ENCODE data around the gene NTM. TPM values are rescaled to one million over a fixed set of nuclear protein-coding genes. Genes with fewer than 3 reads are reported as not detected.

NTM gene
- total RNA-seq, 2 donors from 2014 or later, result not detected

GRCh38 chr11:131389582-131389981 lies 19.2 kb downstream of the NTM start:
- Mint-ChIP-seq H3K9me3 (peaks cover 7% of the 10 kb centered on the region), H3K4me1 (no peaks in the 10 kb centered on the region), H3K27me3 (no peaks in the 10 kb centered on the region), H3K36me3 (ENCODE audit: low read depth) (no peaks in the 10 kb centered on the region), H3K4me3 (no peak overlapping the region), H3K27ac (no peak overlapping the region)
- ATAC-seq (replicated peaks), result no peak

GRCh38 chr11:131391176-131391575 lies 20.8 kb downstream of the NTM start:
- H3K27me3 Mint-ChIP-seq, result no peaks in the 10 kb centered on the region
- no peak for ATAC-seq (replicated peaks)
- no peak overlapping the region for H3K27ac Mint-ChIP-seq
- H3K36me3 Mint-ChIP-seq (ENCODE audit: low read depth), result no peaks in the 10 kb centered on the region
- no peaks in the 10 kb centered on the region for H3K4me1 Mint-ChIP-seq
- H3K9me3 Mint-ChIP-seq, result peaks cover 7% of the 10 kb centered on the region
- H3K4me3 Mint-ChIP-seq, result no peak overlapping the region

GRCh38 chr11:131392528-131393255 lies 22.3 kb downstream of the NTM start:
- H3K9me3 Mint-ChIP-seq, result peaks cover 7% of the 10 kb centered on the region
- no peaks in the 10 kb centered on the region for H3K36me3 Mint-ChIP-seq (ENCODE audit: low read depth)
- H3K27ac Mint-ChIP-seq, result no peak overlapping the region
- H3K27me3 Mint-ChIP-seq, result no peaks in the 10 kb centered on the region
- no peaks in the 10 kb centered on the region for H3K4me1 Mint-ChIP-seq
- ATAC-seq (replicated peaks), result no peak
- no peak overlapping the region for H3K4me3 Mint-ChIP-seq

GRCh38 chr11:131393691-131394090 lies 23.3 kb downstream of the NTM start:
- Mint-ChIP-seq H3K4me1 (no peaks in the 10 kb centered on the region), H3K36me3 (ENCODE audit: low read depth) (no peaks in the 10 kb centered on the region), H3K27me3 (no peaks in the 10 kb centered on the region), H3K4me3 (no peak overlapping the region), H3K27ac (no peak overlapping the region), H3K9me3 (peaks cover 7% of the 10 kb centered on the region)
- no peak for ATAC-seq (replicated peaks)

- H3K36me3 Mint-ChIP-seq (ENCODE audit: low read depth), result no peaks in the 10 kb centered on the region
- H3K27ac Mint-ChIP-seq, result no peak overlapping the region
- no peak overlapping the region for H3K4me3 Mint-ChIP-seq
- H3K4me1 Mint-ChIP-seq, result no peaks in the 10 kb centered on the region
- no peaks in the 10 kb centered on the region for H3K9me3 Mint-ChIP-seq
- no peaks in the 10 kb centered on the region for H3K27me3 Mint-ChIP-seq
- no peak for ATAC-seq (replicated peaks)
These were observed 27.3 kb downstream of the NTM start for GRCh38 chr11:131397675-131398074.

- H3K36me3 Mint-ChIP-seq (ENCODE audit: low read depth), result no peaks in the 10 kb centered on the region
These were observed 31.6 kb downstream of the NTM start for GRCh38 chr11:131402040-131402439.

GRCh38 chr11:131404010-131404409 lies 33.6 kb downstream of the NTM start:
- Mint-ChIP-seq H3K27me3 (no peaks in the 10 kb centered on the region), H3K36me3 (ENCODE audit: low read depth) (no peaks in the 10 kb centered on the region), H3K4me3 (no peak overlapping the region), H3K27ac (no peak overlapping the region), H3K4me1 (no peaks in the 10 kb centered on the region), H3K9me3 (no peaks in the 10 kb centered on the region)
- ATAC-seq (replicated peaks), result no peak

More at GRCh38 chr11:131402040-131402439, 31.6 kb downstream of the NTM start:
- ATAC-seq (replicated peaks), result no peak
- Mint-ChIP-seq H3K27ac (no peak overlapping the region), H3K27me3 (no peaks in the 10 kb centered on the region), H3K4me1 (no peaks in the 10 kb centered on the region), H3K4me3 (no peak overlapping the region), H3K9me3 (no peaks in the 10 kb centered on the region)

- Mint-ChIP-seq H3K4me1 (no peaks in the 10 kb centered on the region), H3K27ac (no peak overlapping the region), H3K36me3 (ENCODE audit: low read depth) (no peaks in the 10 kb centered on the region), H3K27me3 (peaks cover 5% of the 10 kb centered on the region), H3K4me3 (no peak overlapping the region), H3K9me3 (no peaks in the 10 kb centered on the region)
- no peak for ATAC-seq (replicated peaks)
These were observed 37.7 kb downstream of the NTM start for GRCh38 chr11:131408025-131408640.

- Mint-ChIP-seq H3K27ac (no peak overlapping the region), H3K36me3 (ENCODE audit: low read depth) (no peaks in the 10 kb centered on the region), H3K4me1 (no peaks in the 10 kb centered on the region), H3K9me3 (no peaks in the 10 kb centered on the region), H3K27me3 (peaks cover 5% of the 10 kb centered on the region), H3K4me3 (no peak overlapping the region)
- no peak for ATAC-seq (replicated peaks)
These were observed 38.9 kb downstream of the NTM start for GRCh38 chr11:131409345-131409744.

- Mint-ChIP-seq H3K27me3 (peaks cover 5% of the 10 kb centered on the region), H3K4me3 (no peak overlapping the region), H3K9me3 (peaks cover 3% of the 10 kb centered on the region), H3K4me1 (no peaks in the 10 kb centered on the region), H3K36me3 (ENCODE audit: low read depth) (no peaks in the 10 kb centered on the region), H3K27ac (no peak overlapping the region)
- ATAC-seq (replicated peaks), result no peak
These were observed 41.2 kb downstream of the NTM start for GRCh38 chr11:131411636-131412035.

- H3K27ac Mint-ChIP-seq, result no peak overlapping the region
- no peak for ATAC-seq (replicated peaks)
- H3K4me1 Mint-ChIP-seq, result no peaks in the 10 kb centered on the region
- peaks cover 5% of the 10 kb centered on the region for H3K27me3 Mint-ChIP-seq
- H3K36me3 Mint-ChIP-seq (ENCODE audit: low read depth), result no peaks in the 10 kb centered on the region
- no peak overlapping the region for H3K4me3 Mint-ChIP-seq
- peaks cover 3% of the 10 kb centered on the region for H3K9me3 Mint-ChIP-seq
These were observed 41.6 kb downstream of the NTM start for GRCh38 chr11:131412061-131412460.

- no peaks in the 10 kb centered on the region for H3K36me3 Mint-ChIP-seq (ENCODE audit: low read depth)
- no peak overlapping the region for H3K4me3 Mint-ChIP-seq
- H3K9me3 Mint-ChIP-seq, result peaks cover 3% of the 10 kb centered on the region
- H3K4me1 Mint-ChIP-seq, result no peaks in the 10 kb centered on the region
- no peak overlapping the region for H3K27ac Mint-ChIP-seq
- H3K27me3 Mint-ChIP-seq, result peaks cover 5% of the 10 kb centered on the region
- ATAC-seq (replicated peaks), result no peak
These were observed 42.8 kb downstream of the NTM start for GRCh38 chr11:131413217-131413616.

GRCh38 chr11:131418189-131418588 lies 47.8 kb downstream of the NTM start:
- H3K9me3 Mint-ChIP-seq, result peaks cover 6% of the 10 kb centered on the region
- H3K4me1 Mint-ChIP-seq, result no peaks in the 10 kb centered on the region
- no peak for ATAC-seq (replicated peaks)
- H3K36me3 Mint-ChIP-seq (ENCODE audit: low read depth), result no peaks in the 10 kb centered on the region
- H3K27me3 Mint-ChIP-seq, result peaks cover 3% of the 10 kb centered on the region
- no peak overlapping the region for H3K27ac Mint-ChIP-seq
- H3K4me3 Mint-ChIP-seq, result no peak overlapping the region

- no peak overlapping the region for H3K4me3 Mint-ChIP-seq
- no peak overlapping the region for H3K27ac Mint-ChIP-seq
- peaks cover 6% of the 10 kb centered on the region for H3K9me3 Mint-ChIP-seq
- H3K36me3 Mint-ChIP-seq (ENCODE audit: low read depth), result no peaks in the 10 kb centered on the region
- H3K4me1 Mint-ChIP-seq, result no peaks in the 10 kb centered on the region
- H3K27me3 Mint-ChIP-seq, result peaks cover 3% of the 10 kb centered on the region
- no peak for ATAC-seq (replicated peaks)
These were observed 50.8 kb downstream of the NTM start for GRCh38 chr11:131421066-131421855.

- Mint-ChIP-seq H3K27me3 (peaks cover 3% of the 10 kb centered on the region), H3K4me3 (no peak overlapping the region), H3K4me1 (no peaks in the 10 kb centered on the region), H3K27ac (no peak overlapping the region), H3K9me3 (peaks cover 3% of the 10 kb centered on the region), H3K36me3 (ENCODE audit: low read depth) (no peaks in the 10 kb centered on the region)
- no peak for ATAC-seq (replicated peaks)
These were observed 51.6 kb downstream of the NTM start for GRCh38 chr11:131422029-131422428.
